ENCODE data around the gene ZNF296. TPM values are rescaled to one million over a fixed set of nuclear protein-coding genes. Genes with fewer than 3 reads are reported as not detected.

The ZNF296 gene
- total and polyA plus RNA-seq, 2 of the 8 experiments (the other 6 are each of a cell fraction or from before 2014, with no cell fraction given) = 2.7 to 7.5 TPM

DNA sequence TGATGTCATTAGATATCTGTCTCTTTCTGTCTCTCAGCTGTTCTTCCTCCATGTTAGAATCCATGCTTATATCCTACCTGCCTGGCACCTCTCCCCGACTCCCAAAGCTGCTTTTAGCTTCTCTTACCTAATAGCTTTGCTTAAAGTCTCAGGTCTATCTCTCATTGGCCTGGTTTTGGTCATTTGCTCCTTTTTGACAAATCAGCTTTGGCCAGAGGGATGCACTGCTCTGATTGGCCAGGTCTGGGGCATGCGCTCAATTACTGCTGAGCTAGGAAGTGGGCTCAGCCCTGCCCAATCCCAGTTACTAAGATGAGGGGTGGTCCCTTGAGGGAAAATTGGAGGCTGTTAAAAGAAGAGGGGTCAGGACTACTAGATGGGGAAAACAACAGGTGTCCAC is 48.9 kb downstream of the ZNF296 start (continued):
- TF ChIP-seq EZH2 (IDR thresholded peaks at IDR 0.05; ENCODE audit: low read depth, low read length, severe bottlenecking) (no peak), PHF8 (conservative IDR thresholded peaks at IDR 0.05; ENCODE audit: low read depth, low read length) (no peak), NRF1 (IDR thresholded peaks at IDR 0.05; ENCODE audit: low read depth, low read length) (no peak), JUND (IDR thresholded peaks at IDR 0.05; ENCODE audit: low read length) (no peak), RAD21 (IDR thresholded peaks at IDR 0.05 in 1 of 2, conservative IDR thresholded peaks at IDR 0.05 in 1 of 2; ENCODE audit: low read depth in 2 of 2, low read length in 2 of 2) (no peak), POLR2AphosphoS5 (IDR thresholded peaks at IDR 0.05; ENCODE audit: low read depth, low read length) (no peak), HDAC6 (IDR thresholded peaks at IDR 0.05; ENCODE audit: low read depth, low read length) (no peak)
- TF ChIP-seq, protein P1, sequence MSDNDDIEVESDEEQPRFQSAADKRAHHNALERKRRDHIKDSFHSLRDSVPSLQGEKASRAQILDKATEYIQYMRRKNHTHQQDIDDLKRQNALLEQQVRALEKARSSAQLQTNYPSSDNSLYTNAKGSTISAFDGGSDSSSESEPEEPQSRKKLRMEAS (IDR thresholded peaks at IDR 0.05) = no peak

Data from H1 (cell line).